Stimulated activated effector memory CD8-positive, alpha-beta T cell treated with anti-CD3 and anti-CD28 coated beads, Interleukin-12 subunit alpha, Interleukin-12 subunit beta, amount 100 ng/mL, for 72 hours (primary cell): Measurements from ENCODE around the gene SUN1.
A peak's percentile ranks its signal among the peaks of the same experiment; 100 is the strongest.

Source experiments
- ATAC-seq: fragments of 150-1000 bp; cut with Tn5 transposase; 2 replicates; pipeline ENCODE4 v1.10.0; 2021
- DNase-seq, 2 donors: peaks; one replicate each; pipeline ENCODE4 v3.0.0; 2021 to 2022; ENCODE audit warnings: low spot score in 2 of 2
- H3K27ac Mint-ChIP-seq: one replicate; pipeline ENCODE4 v1.8.0; 2022; ENCODE audit warnings: mild to moderate bottlenecking, mixed read lengths
- H3K36me3 Mint-ChIP-seq: one replicate; pipeline ENCODE4 v1.8.0; 2022; ENCODE audit warnings: mild to moderate bottlenecking, mixed read lengths
- H3K4me1 Mint-ChIP-seq: one replicate; pipeline ENCODE4 v1.8.0; 2022; ENCODE audit warnings: mixed read lengths
- H3K4me3 Mint-ChIP-seq: one replicate; pipeline ENCODE4 v1.8.0; 2022; ENCODE audit warnings: mild to moderate bottlenecking, mixed read lengths
- H3K9me3 Mint-ChIP-seq: one replicate; pipeline ENCODE4 v1.8.0; 2022; ENCODE audit warnings: mixed read lengths

SUN1 gene

DNA sequence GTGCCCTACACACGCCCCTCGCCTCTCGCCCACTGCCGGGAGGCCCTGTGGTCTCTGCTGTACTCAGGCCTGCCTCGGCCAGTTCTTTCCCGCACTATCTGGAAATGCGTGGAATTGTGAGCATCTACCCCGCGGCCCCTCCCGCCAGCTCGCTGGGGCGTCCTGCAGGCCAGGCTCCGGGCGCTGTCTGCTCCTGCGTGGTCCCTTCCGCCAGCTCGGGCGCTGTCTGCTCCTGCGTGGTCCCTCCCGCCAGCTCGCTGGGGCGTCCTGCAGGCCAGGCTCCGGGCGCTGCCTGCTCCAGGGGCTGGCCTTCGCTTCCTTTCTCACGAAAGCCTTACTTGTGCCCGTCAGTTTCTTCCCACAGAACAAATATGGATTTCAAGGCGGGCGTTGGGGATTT lies 59.0 kb downstream of the SUN1 start:
- Mint-ChIP-seq H3K4me3 (no peak overlapping the region), H3K27ac (no peak overlapping the region), H3K36me3 (peaks cover 63% of the 10 kb centered on the region), H3K4me1 (peaks cover 20% of the 10 kb centered on the region), H3K9me3 (no peaks in the 10 kb centered on the region)
- ATAC-seq (no peak), DNase-seq (no peak)

DNA sequence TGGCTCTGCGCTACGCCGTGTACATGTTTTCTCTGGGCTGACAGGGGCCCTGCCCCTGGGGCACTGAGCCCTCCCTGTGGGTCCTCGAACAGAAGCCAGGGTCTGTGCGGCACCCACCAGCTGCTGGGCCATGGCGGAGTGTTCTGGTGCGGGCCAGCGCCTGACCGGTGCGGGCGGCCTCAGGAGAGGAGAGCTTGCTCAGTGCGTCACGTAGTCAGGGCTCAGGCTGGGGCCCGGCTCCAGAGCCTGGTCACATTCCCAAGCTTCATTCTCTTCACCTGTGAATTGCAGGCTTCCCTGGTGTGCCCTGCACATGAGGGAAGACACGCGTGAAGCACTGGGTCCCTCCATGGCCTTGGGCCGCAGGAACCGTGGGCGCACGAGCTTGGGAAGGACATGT lies 59.5 kb downstream of the SUN1 start:
- no peak overlapping the region for H3K4me3 Mint-ChIP-seq
- ATAC-seq: no peak

DNA sequence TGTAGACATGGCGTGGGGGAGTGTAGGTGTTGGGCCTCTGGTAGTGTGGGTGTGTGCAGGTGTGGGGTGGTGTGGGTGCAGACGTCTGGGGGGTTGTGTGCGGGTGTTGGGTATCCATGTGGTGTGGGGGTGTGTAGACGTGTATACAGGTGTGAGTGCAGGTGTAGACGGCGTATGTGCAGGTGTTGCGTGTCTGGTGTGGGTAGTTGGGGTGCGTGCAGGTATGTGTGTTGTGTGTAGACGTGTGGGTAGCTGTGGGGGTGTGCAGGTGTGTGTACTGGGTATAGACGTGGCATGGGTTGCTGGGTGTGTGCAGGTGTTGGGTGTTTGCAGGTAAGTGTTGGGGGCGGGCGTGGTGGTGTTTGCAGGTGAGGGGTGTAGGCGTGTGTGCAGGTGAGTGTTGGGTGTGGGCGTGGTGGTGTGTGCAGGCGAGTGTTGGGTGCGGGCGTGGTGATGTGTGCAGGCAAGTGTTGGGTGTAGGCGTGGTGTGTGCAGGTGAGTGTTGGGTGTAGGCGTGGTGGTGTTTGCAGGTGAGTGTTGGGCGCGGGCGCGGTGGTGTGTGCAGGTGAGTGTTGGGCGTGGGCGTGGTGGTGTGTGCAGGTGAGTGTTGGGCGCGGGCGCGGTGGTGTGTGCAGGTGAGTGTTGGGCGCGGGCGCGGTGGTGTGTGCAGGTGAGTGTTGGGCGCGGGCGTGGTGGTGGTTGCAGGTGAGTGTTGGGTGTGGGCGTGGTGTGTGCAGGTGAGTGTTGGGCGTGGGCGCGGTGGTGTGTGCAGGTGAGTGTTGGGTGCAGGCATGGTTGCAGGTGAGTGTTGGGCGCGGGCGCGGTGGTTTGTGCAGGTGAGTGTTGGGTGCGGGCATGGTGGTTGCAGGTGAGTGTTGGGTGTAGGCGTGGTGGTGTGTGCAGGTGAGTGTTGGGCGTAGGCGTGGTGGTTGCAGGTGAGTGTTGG lies 60.6 kb downstream of the SUN1 start:
- Mint-ChIP-seq H3K4me1 (peaks cover 16% of the 10 kb centered on the region), H3K4me3 (no peak overlapping the region), H3K36me3 (peaks cover 74% of the 10 kb centered on the region), H3K9me3 (no peaks in the 10 kb centered on the region), H3K27ac (no peak overlapping the region)
- DNase-seq: no peak
- ATAC-seq: no peak

More for the DNA sequence above, 59.5 kb downstream of the SUN1 start:
- no peak overlapping the region for H3K27ac Mint-ChIP-seq
- H3K9me3 Mint-ChIP-seq: no peaks in the 10 kb centered on the region
- peaks cover 69% of the 10 kb centered on the region for H3K36me3 Mint-ChIP-seq
- no peak for DNase-seq
- peaks cover 20% of the 10 kb centered on the region for H3K4me1 Mint-ChIP-seq

DNA sequence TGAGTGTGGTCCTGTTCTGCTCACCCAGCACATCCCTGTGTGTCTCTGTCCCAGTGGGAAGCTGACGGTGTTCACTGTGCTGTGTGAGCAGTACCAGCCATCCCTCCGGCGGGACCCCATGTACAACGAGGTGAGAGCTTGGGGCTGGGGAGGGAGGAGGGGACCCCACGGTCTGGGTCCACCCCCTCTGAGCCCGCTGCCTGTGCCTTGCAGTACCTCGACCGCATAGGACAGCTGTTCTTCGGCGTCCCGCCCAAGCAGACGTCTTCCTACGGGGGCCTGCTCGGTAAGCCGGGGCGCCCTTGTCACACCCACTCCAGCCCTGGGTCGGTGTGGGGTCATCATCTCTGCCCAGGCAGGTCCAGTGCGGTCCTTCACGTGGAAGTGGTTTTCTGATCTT lies 61.4 kb downstream of the SUN1 start:
- Mint-ChIP-seq H3K9me3 (no peaks in the 10 kb centered on the region), H3K4me1 (peaks cover 16% of the 10 kb centered on the region), H3K36me3 (peaks cover 76% of the 10 kb centered on the region), H3K27ac (no peak overlapping the region), H3K4me3 (no peak overlapping the region)
- no peak for DNase-seq
- no peak for ATAC-seq

DNA sequence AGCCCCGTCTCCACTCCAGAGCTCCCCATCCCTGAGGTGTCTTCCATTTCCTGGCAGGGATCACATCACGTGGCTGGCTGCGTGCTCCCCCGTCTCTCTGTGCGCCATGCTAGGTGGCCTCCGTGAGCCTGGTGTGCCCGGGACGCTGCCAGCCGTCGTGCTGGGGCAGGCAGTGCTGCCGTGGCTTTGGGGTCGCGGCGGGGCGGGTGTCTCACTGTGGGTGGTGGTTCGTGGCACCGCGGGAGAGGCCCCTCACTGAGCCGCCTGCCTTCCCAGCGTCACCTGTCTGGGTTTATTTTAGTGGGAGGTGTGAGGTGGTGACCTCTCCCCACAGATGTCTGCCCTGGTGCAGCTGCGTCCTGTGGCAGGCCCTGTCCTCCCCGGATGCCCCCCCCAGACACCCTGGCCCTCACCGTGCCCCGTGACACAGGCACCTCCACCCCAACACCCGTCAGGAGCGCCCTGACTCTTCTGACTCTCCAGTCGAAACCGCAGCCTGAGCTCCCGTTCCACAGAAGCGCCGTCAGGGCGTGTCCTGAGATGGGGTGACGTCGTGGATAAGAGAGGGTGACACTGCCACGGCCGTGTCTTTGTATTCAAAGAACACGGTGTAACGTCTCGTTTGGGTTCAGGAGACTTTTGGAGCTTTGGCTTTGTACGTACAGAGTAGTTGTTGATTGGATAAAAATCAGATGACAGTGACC lies 62.0 kb downstream of the SUN1 start:
- H3K4me3 Mint-ChIP-seq: no peak overlapping the region
- H3K4me1 Mint-ChIP-seq: peaks cover 16% of the 10 kb centered on the region
- no peak overlapping the region for H3K27ac Mint-ChIP-seq
- no peak for DNase-seq
- H3K9me3 Mint-ChIP-seq: no peaks in the 10 kb centered on the region
- no peak for ATAC-seq
- H3K36me3 Mint-ChIP-seq: peaks cover 76% of the 10 kb centered on the region

DNA sequence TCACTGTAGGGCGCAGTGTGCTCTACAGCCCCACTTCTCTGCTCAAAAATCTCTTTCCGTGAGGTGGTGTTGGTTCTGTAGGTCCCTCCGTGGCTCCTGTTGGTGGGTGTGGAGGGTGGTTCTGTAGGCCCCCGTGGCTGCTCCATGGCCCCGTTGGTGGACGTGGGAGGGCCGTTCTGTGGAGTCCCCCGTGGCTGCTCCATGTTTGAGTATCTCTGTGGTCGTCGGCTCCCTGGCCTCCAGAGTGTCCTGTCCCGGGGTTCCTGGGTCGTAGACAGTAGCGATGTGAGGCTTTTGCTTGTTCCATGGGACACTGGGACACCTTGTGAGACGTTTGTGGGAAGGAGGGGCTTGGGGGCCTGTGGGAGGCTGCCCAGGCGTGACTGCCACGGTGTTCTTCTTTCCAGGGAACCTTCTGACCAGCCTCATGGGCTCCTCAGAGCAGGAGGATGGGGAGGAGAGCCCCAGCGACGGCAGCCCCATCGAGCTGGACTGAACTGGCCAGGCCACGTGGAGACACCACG lies 62.7 kb downstream of the SUN1 start:
- H3K36me3 Mint-ChIP-seq: peaks cover 81% of the 10 kb centered on the region
- no peaks in the 10 kb centered on the region for H3K9me3 Mint-ChIP-seq
- DNase-seq (no peak), ATAC-seq (no peak)
- no peak overlapping the region for H3K4me3 Mint-ChIP-seq
- H3K27ac Mint-ChIP-seq: no peak overlapping the region
- H3K4me1 Mint-ChIP-seq: peaks cover 16% of the 10 kb centered on the region

DNA sequence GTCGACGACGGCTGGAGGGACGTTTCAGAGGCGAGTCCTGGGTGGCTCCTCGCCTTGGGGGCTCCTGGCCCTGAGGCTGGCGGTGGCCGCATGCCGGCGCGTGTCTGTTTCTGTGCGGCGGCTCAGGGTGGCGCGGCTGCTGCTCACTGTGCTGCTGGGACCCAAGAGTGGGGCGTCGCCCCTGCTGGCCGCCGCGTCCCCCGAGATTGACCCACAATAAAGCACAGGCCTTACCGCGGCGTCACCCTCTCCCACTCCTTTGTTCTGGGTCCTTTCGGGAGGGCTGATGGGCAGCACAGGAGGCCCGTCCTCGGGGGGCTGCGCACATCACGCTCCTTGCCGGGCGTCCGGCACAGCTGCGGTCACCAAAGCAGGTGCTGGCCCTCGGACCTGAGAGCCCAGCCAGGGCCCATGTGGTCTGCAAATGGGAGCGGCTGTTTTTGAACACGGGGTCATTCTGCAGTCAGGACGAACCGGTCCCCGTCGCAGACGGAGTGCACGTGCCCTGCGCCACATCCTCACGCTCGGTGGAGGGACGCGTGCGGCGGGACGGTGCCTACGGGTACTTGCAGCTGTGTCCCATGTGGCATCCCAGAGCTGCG lies 63.3 kb downstream of the SUN1 start:
- H3K27ac Mint-ChIP-seq: peak overlapping the region; percentile 12
- H3K4me1 Mint-ChIP-seq: peaks cover 16% of the 10 kb centered on the region

DNA sequence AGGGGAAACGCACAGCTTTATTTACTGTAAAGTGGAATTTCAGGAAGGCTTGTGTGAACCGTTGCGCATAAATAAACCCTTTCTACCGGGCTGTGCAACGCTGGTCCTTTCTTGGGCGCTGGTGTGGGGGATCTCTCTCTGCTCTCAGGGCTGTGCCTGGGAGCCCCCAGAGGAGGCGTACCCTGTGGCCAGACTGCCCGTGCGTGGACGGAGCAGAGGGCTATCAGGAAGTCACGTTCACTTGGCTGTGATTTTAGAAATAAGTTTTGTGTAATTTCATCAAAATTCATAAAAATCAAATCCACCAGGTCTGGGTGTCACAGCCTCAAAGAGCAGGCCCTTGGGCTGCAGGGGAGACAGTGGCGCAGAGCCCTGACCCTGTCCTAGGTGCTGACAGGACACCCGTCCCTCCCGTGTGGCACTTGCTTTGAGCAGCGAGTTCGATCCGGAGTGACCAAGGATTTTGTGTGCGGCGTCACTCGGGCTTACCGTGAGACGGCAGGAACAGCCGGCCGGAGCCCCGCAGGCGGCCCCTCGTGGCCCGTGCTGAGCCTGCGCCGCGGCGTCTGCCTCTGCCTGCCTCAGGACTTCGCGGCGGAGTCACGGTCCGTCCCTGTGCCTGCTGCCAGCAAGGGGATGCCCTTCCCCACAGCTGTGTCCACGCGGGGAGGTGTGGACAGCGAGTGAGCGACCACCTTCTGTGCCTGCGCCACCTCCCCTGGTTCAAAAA lies 64.2 kb downstream of the SUN1 start:
- Mint-ChIP-seq H3K27ac (peak overlapping the region; percentile 12), H3K4me1 (peaks cover 16% of the 10 kb centered on the region)

More for the DNA sequence above, 63.3 kb downstream of the SUN1 start:
- Mint-ChIP-seq H3K9me3 (no peaks in the 10 kb centered on the region), H3K36me3 (peaks cover 83% of the 10 kb centered on the region), H3K4me3 (no peak overlapping the region)
- ATAC-seq (no peak), DNase-seq (no peak)

DNA sequence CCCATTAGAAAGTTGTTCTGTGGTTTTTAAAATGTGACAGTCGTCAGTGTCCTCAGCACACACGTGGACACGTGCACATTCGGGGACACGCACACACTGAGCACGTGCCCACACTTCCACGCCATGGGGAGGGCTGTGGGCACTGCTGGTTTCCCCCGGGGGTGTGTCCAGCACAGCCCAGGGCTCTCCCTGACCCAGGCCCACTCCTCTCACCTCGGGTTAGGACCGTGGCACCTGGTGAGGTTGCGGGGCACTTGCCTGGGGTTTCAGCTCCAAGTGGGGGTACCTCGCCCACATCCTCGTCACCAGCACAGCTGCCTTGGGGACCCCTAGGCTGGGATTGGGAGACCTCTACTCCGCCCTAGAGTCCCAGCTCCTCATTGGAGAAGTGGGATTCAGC lies 64.8 kb downstream of the SUN1 start:
- Mint-ChIP-seq H3K4me1 (peaks cover 15% of the 10 kb centered on the region), H3K27ac (no peak overlapping the region), H3K4me3 (no peak overlapping the region)

More for the DNA sequence above, 64.2 kb downstream of the SUN1 start:
- Mint-ChIP-seq H3K9me3 (no peaks in the 10 kb centered on the region), H3K36me3 (peaks cover 80% of the 10 kb centered on the region), H3K4me3 (no peak overlapping the region)
- DNase-seq: no peak
- no peak for ATAC-seq

DNA sequence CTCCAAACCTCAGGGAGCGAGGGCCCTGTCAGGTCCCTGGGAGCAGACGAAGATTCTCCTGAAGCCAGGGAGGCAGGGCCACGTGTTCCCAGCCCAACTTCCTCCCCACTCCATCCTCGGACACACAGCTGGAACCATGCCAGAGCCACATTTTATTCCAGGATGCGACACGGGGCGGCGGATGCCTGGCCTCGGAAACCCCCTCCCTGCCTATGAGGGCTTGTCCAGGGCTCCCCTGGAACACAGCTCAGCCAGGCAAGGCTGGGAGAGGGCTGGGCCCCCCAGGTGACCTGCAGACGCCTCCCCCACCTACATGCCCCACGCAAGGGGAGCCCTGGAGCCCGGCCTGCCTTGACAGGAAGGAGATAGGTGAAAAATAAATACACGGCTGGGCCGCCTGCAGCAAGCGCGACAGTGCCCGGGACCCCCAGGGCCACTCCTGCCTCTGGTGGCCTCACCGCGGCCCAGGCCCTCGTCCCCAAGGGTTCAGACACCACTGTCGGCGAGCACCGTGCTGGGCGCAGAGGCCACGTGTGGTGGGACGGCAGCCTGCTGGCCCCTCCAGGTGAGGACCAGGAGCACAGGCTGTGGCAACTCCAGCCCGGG lies 65.6 kb downstream of the SUN1 start:
- no peak for ATAC-seq
- Mint-ChIP-seq H3K36me3 (peaks cover 76% of the 10 kb centered on the region), H3K4me1 (peaks cover 10% of the 10 kb centered on the region), H3K4me3 (no peak overlapping the region), H3K9me3 (no peaks in the 10 kb centered on the region), H3K27ac (no peak overlapping the region)
- DNase-seq: no peak

More for the DNA sequence above, 64.8 kb downstream of the SUN1 start:
- Mint-ChIP-seq H3K9me3 (no peaks in the 10 kb centered on the region), H3K36me3 (peaks cover 76% of the 10 kb centered on the region)
- ATAC-seq (no peak), DNase-seq (no peak)

DNA sequence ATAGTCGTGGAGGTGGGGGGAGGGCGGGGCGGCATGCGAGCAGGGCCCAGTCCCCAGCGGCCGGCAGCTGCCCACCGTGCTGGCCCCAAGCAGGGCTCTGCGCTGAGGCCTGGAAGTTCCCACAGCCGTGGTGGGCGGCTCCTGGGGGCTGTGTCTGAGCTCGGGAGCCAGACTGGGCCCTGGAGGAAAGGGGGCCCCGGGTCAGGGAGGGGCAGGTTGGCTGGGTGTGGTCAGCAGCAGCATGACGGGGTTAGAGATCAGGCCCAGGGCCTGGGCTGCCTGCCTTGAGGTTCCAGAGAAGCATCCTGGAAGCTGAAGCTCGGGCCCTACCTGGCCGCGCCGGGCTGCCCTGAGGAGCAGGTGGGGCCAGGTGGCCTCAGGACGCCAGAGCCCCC lies 66.2 kb downstream of the SUN1 start:
- peaks cover 7% of the 10 kb centered on the region for H3K4me1 Mint-ChIP-seq
- no peak overlapping the region for H3K4me3 Mint-ChIP-seq

DNA sequence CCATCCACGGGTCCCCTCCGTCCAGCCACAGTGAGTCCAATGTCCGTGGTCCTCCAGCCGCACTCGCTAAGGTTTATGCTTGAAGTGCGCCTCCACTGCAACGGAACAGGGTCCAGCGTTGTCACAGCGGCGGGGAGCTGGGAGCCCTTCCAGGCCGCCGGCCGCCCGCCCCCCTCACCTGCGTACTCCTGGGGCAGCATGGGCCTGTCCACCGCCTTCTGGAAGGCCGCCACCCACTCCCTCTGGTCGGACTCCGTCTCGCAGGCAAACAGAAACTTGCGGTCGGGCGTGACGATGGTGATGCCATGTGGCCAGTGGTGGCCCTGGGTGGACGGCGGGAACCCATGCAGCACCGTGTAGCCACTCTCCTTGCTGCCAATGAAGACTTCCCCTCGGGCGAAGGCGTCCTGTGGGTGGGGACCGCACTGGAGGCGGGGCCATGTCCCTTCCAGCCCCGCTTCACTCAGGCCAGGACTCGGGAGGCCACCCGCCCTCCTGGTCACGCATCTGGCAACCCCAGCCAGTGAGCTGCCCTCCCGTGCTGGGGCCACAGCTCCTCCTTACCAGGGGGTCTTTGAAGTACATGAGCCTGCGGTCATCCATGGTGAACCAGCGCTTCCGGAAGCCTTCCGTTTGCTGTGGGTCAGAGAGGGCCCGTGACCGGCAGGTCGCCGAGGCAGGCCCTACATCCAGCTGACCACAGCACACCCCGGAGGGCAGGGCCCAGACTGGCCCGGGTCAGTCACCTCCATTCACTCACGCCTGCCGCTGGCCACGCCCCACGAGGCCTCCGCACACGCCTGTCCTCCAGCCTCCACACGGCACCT lies 66.8 kb downstream of the SUN1 start:
- no peaks in the 10 kb centered on the region for H3K9me3 Mint-ChIP-seq
- DNase-seq (no peak), ATAC-seq (no peak)
- no peak overlapping the region for H3K4me3 Mint-ChIP-seq
- peaks cover 5% of the 10 kb centered on the region for H3K4me1 Mint-ChIP-seq
- H3K36me3 Mint-ChIP-seq: peaks cover 69% of the 10 kb centered on the region
- no peak overlapping the region for H3K27ac Mint-ChIP-seq

More for the DNA sequence above, 66.2 kb downstream of the SUN1 start:
- DNase-seq (no peak), ATAC-seq (no peak)
- Mint-ChIP-seq H3K9me3 (no peaks in the 10 kb centered on the region), H3K36me3 (peaks cover 75% of the 10 kb centered on the region), H3K27ac (no peak overlapping the region)

DNA sequence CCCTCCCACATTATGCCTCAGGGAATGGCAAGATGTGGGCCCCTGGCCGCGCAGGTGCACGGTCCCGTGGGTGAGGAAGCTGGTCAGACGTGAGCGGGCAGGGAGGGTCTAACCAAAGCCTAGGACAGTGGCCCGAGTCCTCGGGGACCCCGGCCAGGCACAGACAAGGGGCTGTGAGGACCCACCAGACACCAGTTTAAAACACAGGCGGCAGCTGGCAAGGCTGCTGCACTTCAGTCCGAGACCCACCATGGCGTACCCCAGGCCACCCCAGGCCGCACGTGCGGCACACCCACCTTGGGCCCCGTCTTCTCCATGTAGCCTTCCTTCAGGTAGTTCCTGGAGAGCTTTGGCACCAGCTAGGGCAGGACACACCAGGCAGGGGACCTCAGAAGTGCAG lies 67.5 kb downstream of the SUN1 start:
- peaks cover 5% of the 10 kb centered on the region for H3K4me1 Mint-ChIP-seq
- H3K4me3 Mint-ChIP-seq: no peak overlapping the region
- H3K27ac Mint-ChIP-seq: no peak overlapping the region
- no peak for ATAC-seq
- H3K36me3 Mint-ChIP-seq: peaks cover 63% of the 10 kb centered on the region
- DNase-seq: no peak
- H3K9me3 Mint-ChIP-seq: no peaks in the 10 kb centered on the region
